SU-DHL-6 (cell line): Measurements from ENCODE around the gene CNN2.

Source experiments
- H2AFZ ChIP-seq: fragments of 200-600 bp; sonication (generic); 2 replicates; pipeline ENCODE4 v1.6.1; 2014; ENCODE audit warnings: low read depth, mild to moderate bottlenecking, moderate library complexity, mixed read lengths, antibody characterized with exemption, low read length; ENCODE audit not compliant: severe bottlenecking
- H3F3A ChIP-seq: fragments of 200-600 bp; shearing (Covaris generic); 2 replicates; pipeline ENCODE4 v1.6.0; 2016; ENCODE audit warnings: antibody characterized with exemption, mild to moderate bottlenecking; ENCODE audit not compliant: insufficient read depth
- H3K27ac ChIP-seq: fragments of 200-600 bp; sonication (generic); 2 replicates; pipeline ENCODE4 v1.5.1; 2016; ENCODE audit warnings: low read depth, mild to moderate bottlenecking, low read length, moderate library complexity, mixed read lengths
- H3K27me3 ChIP-seq: fragments of 200-600 bp; sonication (generic), shearing (Covaris generic); 2 replicates; pipeline ENCODE4 v1.6.0; 2014; ENCODE audit warnings: mild to moderate bottlenecking, low read length
- H3K36me3 ChIP-seq: fragments of 200-600 bp; sonication (generic); 2 replicates; pipeline ENCODE4 v1.6.1; 2014; ENCODE audit warnings: mild to moderate bottlenecking, low read length, mixed read lengths
- H3K4me2 ChIP-seq: fragments of 300-600, 200-600 bp; shearing (Covaris generic), sonication (generic); 2 replicates; pipeline ENCODE4 v1.6.0; 2014; ENCODE audit warnings: low read length, low read depth, mild to moderate bottlenecking; ENCODE audit not compliant: poor library complexity, severe bottlenecking
- H3K4me3 ChIP-seq: fragments of 200-600 bp; sonication (generic); 2 replicates; pipeline ENCODE4 v1.5.1; 2014; ENCODE audit warnings: antibody characterized with exemption, low read length, mild to moderate bottlenecking, mixed read lengths; ENCODE audit not compliant: insufficient read depth, poor library complexity, severe bottlenecking
- H3K79me2 ChIP-seq: fragments of 200-600 bp; sonication (generic); 2 replicates; pipeline ENCODE4 v1.6.1; 2014; ENCODE audit warnings: mild to moderate bottlenecking, low read length, moderate library complexity; ENCODE audit not compliant: insufficient read depth
- H3K9ac ChIP-seq: fragments of 200-600 bp; sonication (generic); 2 replicates; pipeline ENCODE4 v1.7.0; 2014; ENCODE audit warnings: mild to moderate bottlenecking, low read length
- H3K9me2 ChIP-seq: fragments of 200-600 bp; sonication (generic); replicated peaks from 2 replicates; pipeline ENCODE4 v1.6.1; 2014; ENCODE audit warnings: low read length; ENCODE audit not compliant: insufficient read depth
- H3K9me3 ChIP-seq: fragments of 200-600 bp; sonication (generic); 2 replicates; pipeline ENCODE4 v1.6.1; 2014; ENCODE audit warnings: low read length, mixed read lengths; ENCODE audit not compliant: insufficient read depth
- H4K20me1 ChIP-seq: fragments of 200-600 bp; sonication (generic); 2 replicates; pipeline ENCODE4 v1.6.1; 2014; ENCODE audit warnings: low read depth, mild to moderate bottlenecking, antibody characterized with exemption, low read length, moderate library complexity, mixed read lengths
- CTCF ChIP-seq: fragments of 200-600 bp; sonication (generic); IDR thresholded peaks from one replicate; pipeline ENCODE4 v1.5.1; 2017; ENCODE audit warnings: antibody characterized with exemption, mild to moderate bottlenecking, low read length, moderate library complexity; ENCODE audit not compliant: insufficient read depth, poor library complexity, severe bottlenecking
- EZH2phosphoT487 ChIP-seq: fragments of 200-600 bp; sonication (generic), shearing (Covaris generic); conservative IDR thresholded peaks from 2 replicates; pipeline ENCODE4 v1.6.1; 2018; ENCODE audit warnings: mild to moderate bottlenecking, antibody characterized with exemption, low read length, moderate library complexity, mixed read lengths

CNN2 gene

GRCh38 chr19:1007399-1008251 lies 18.8 kb upstream of the CNN2 start:
- TF ChIP-seq CTCF (no peak), EZH2phosphoT487 (no peak)
- Histone ChIP-seq H2AFZ (no peak overlapping the region), H3K79me2 (no peaks in the 10 kb centered on the region)

GRCh38 chr19:1008268-1009040 lies 18.0 kb upstream of the CNN2 start:
- Histone ChIP-seq H3K9ac (no peak overlapping the region), H3K27ac (no peak overlapping the region), H3K9me2 (no peaks in the 10 kb centered on the region), H2AFZ (no peak overlapping the region), H4K20me1 (no peaks in the 10 kb centered on the region), H3K4me3 (no peak overlapping the region), H3K27me3 (no peaks in the 10 kb centered on the region), H3K9me3 (no peaks in the 10 kb centered on the region), H3K79me2 (no peaks in the 10 kb centered on the region; the same call in 1 of the 2 replicates), H3K36me3 (no peaks in the 10 kb centered on the region), H3F3A (peaks cover 11% of the 10 kb centered on the region), H3K4me2 (no peak overlapping the region)
- no peak for TF ChIP-seq EZH2phosphoT487
- TF ChIP-seq CTCF, result no peak

More at GRCh38 chr19:1007399-1008251, 18.8 kb upstream of the CNN2 start:
- Histone ChIP-seq H3K9me2 (no peaks in the 10 kb centered on the region), H3F3A (peaks cover 11% of the 10 kb centered on the region), H3K4me3 (no peak overlapping the region), H3K4me2 (no peak overlapping the region), H3K9me3 (no peaks in the 10 kb centered on the region), H3K36me3 (no peaks in the 10 kb centered on the region), H3K27ac (no peak overlapping the region), H3K27me3 (no peaks in the 10 kb centered on the region), H3K9ac (no peak overlapping the region), H4K20me1 (no peaks in the 10 kb centered on the region)

- H3K4me2 ChIP-seq, result no peak overlapping the region
- no peak overlapping the region for H2AFZ ChIP-seq
- H3K9me3 ChIP-seq, result no peaks in the 10 kb centered on the region
- H3K27me3 ChIP-seq, result no peaks in the 10 kb centered on the region
- H3K4me3 ChIP-seq, result no peak overlapping the region
- H3F3A ChIP-seq, result peaks cover 7% of the 10 kb centered on the region; the same call in 1 of the 2 replicates
- H3K9ac ChIP-seq, result no peak overlapping the region
- H3K27ac ChIP-seq, result no peak overlapping the region
- no peaks in the 10 kb centered on the region; the same call in none of the 2 replicates for H3K79me2 ChIP-seq
- no peaks in the 10 kb centered on the region for H4K20me1 ChIP-seq
- TF ChIP-seq EZH2phosphoT487, result no peak
- no peak for TF ChIP-seq CTCF
- H3K36me3 ChIP-seq, result no peaks in the 10 kb centered on the region
- no peaks in the 10 kb centered on the region for H3K9me2 ChIP-seq
These were observed 17.1 kb upstream of the CNN2 start for GRCh38 chr19:1009041-1009980.
